ENCODE results near the gene LGALS3BP. TPM values are rescaled to one million over a fixed set of nuclear protein-coding genes. Genes with fewer than 3 reads are reported as not detected.

The LGALS3BP gene
- total and polyA plus RNA-seq, 2 of the 13 experiments (the other 11 are each of a cell fraction or from before 2014, with no cell fraction given): 137 to 332 TPM

GRCh38 chr17:79002796-79003593 lies 23.3 kb upstream of the LGALS3BP start (continued):
- TF ChIP-seq ZNF609 (CRISPR knock-in tag; IDR thresholded peaks at IDR 0.05; ENCODE audit: borderline replicate concordance): no peak
- no peak for TF ChIP-seq SP4 (CRISPR knock-in tag; IDR thresholded peaks at IDR 0.05)
- no peak for TF ChIP-seq ZNF598 (CRISPR knock-in tag; IDR thresholded peaks at IDR 0.05; ENCODE audit: borderline replicate concordance)

- ChIA-PET POLR2A (no interaction called here), CTCF (ENCODE audit: low intra/inter-chr PET ratio, low total read pairs) (no interaction called here)
- Histone ChIP-seq H3K4me2 (ENCODE audit: low read depth, low read length) (no peak overlapping the region), H3K27ac (ENCODE audit: extremely low read length, insufficient read depth, low read length) (no peak overlapping the region), H3K27me3 (ENCODE audit: control insufficient read depth in 1 of 2, insufficient read depth in 2 of 2, low read length in 2 of 2) (no peaks in the 10 kb centered on the region), H3K36me3 (replicated peaks in 1 of 2; ENCODE audit: control insufficient read depth in 1 of 2, insufficient read depth in 2 of 2, low read length in 2 of 2) (peaks cover 18 to 37% of the 10 kb centered on the region in 2 experiments), H4K20me1 (ENCODE audit: insufficient read depth, low read length) (no peaks in the 10 kb centered on the region; the same call in 1 of the 2 replicates), H3K4me3 (replicated peaks in 1 of 3; ENCODE audit: insufficient read depth in 1 of 3, low read depth in 2 of 3, low read length in 3 of 3) (no peak overlapping the region), H2AFZ (ENCODE audit: low read length) (no peak overlapping the region), H3K79me2 (ENCODE audit: insufficient read depth, low read length) (peaks cover 51% of the 10 kb centered on the region), H3K9me3 (ENCODE audit: low read length) (no peaks in the 10 kb centered on the region), H3K9ac (ENCODE audit: insufficient read depth, low read depth, low read length) (no peak overlapping the region), H3K4me1 (ENCODE audit: insufficient read depth, low read length) (peaks cover 37% of the 10 kb centered on the region)
- DNase-seq (ENCODE audit: low spot score) (no peak), ATAC-seq (no peak), FAIRE-seq (no peak)
- in situ Hi-C loops (cut with HindIII; ENCODE audit: extremely low pct_ligation_motif_present, low pct_unique_long_range_greater_than_20kb): no loop called here
- intact Hi-C loops (cut with micrococcal nuclease; ENCODE audit: unreplicated experiment): no loop called here
- no TSS peak for BruUV-seq (replicated peaks)
- 97% methylated on average over 11 of the region's 14 CpGs for WGBS (ENCODE audit: low lambda C conversion rate)
- TF ChIP-seq RBFOX2 (IDR thresholded peaks at IDR 0.05; ENCODE audit: low read depth, low read length) (no peak), ZBTB44 (CRISPR knock-in tag; IDR thresholded peaks at IDR 0.05) (no peak), JARID2 (CRISPR knock-in tag; IDR thresholded peaks at IDR 0.05; ENCODE audit: insufficient replicate concordance) (no peak), TAF1 (CRISPR knock-in tag; IDR thresholded peaks at IDR 0.05) (no peak), CC2D1A (CRISPR knock-in tag; IDR thresholded peaks at IDR 0.05) (no peak), ZNF552 (CRISPR knock-in tag; IDR thresholded peaks at IDR 0.05; ENCODE audit: borderline replicate concordance) (no peak), CREB3 (CRISPR knock-in tag; IDR thresholded peaks at IDR 0.05) (no peak), ZSCAN25 (CRISPR knock-in tag; IDR thresholded peaks at IDR 0.05) (no peak), SRSF4 (IDR thresholded peaks at IDR 0.05; ENCODE audit: low read depth, low read length, poor library complexity, severe bottlenecking) (no peak), ZBTB7B (CRISPR knock-in tag; IDR thresholded peaks at IDR 0.05) (no peak), RXRA (CRISPR knock-in tag; IDR thresholded peaks at IDR 0.05) (no peak), NFE2L1 (CRISPR knock-in tag; IDR thresholded peaks at IDR 0.05; ENCODE audit: borderline replicate concordance) (no peak), CEBPG (CRISPR knock-in tag; IDR thresholded peaks at IDR 0.05) (no peak), HNF4A (CRISPR knock-in tag; IDR thresholded peaks at IDR 0.05) (no peak)
These were observed 22.6 kb upstream of the LGALS3BP start for GRCh38 chr17:79002291-79002690.

Measured in HepG2 (cell line).